GM12878 (cell line): ENCODE results near the gene FAM229A. TPM values are rescaled to one million over a fixed set of nuclear protein-coding genes. Genes with fewer than 3 reads are reported as not detected.

Source experiments
- ATF7 ChIP-seq: fragments of 450-650 bp; IDR thresholded peaks from 2 replicates; pipeline ENCODE4 v1.6.1; 2016; ENCODE audit warnings: low read depth, mild to moderate bottlenecking
- BCL11A ChIP-seq: IDR thresholded peaks from 2 replicates; pipeline ENCODE4 v1.6.1; 2011; ENCODE audit warnings: low read depth, low read length
- CEBPB ChIP-seq, 2 experiments: fragments of 150-350 bp in 1 of 2; IDR thresholded peaks; 2 replicates each; pipeline ENCODE4 v1.6.1; 2012 to 2014; ENCODE audit warnings: low read depth in 2 of 2, low read length in 2 of 2, borderline replicate concordance in 1 of 2, inconsistent platforms in 1 of 2
- EED ChIP-seq: sonication (generic); IDR thresholded peaks from 2 replicates; pipeline ENCODE4 v1.6.1; 2016; ENCODE audit warnings: antibody characterized with exemption, low read depth
- FOXM1 ChIP-seq: IDR thresholded peaks from 2 replicates; pipeline ENCODE4 v1.6.1; 2012; ENCODE audit warnings: low read depth, mild to moderate bottlenecking, inconsistent platforms, low read length, moderate library complexity
- MEF2B ChIP-seq: fragments of 450-650 bp; IDR thresholded peaks from 2 replicates; pipeline ENCODE4 v1.6.1; 2018; ENCODE audit warnings: mild to moderate bottlenecking, moderate library complexity; ENCODE audit not compliant: partially characterized antibody, poor library complexity, severe bottlenecking
- NBN ChIP-seq: fragments of 450-650 bp; IDR thresholded peaks from 2 replicates; pipeline ENCODE4 v1.6.1; 2016
- RFX5 ChIP-seq: IDR thresholded peaks from 2 replicates; pipeline ENCODE4 v1.6.1; 2011; ENCODE audit warnings: low read depth, low read length, improper control_type of control experiment
- RUNX3 ChIP-seq: IDR thresholded peaks from 2 replicates; pipeline ENCODE4 v1.6.1; 2012; ENCODE audit warnings: low read length, inconsistent platforms
- SMAD1 ChIP-seq: fragments of 450-650 bp; IDR thresholded peaks from 2 replicates; pipeline ENCODE4 v1.6.1; 2018; ENCODE audit warnings: mild to moderate bottlenecking, low read depth; ENCODE audit not compliant: partially characterized antibody
- SMC3 ChIP-seq: IDR thresholded peaks from 2 replicates; pipeline ENCODE4 v1.6.1; 2011; ENCODE audit warnings: low read length, improper control_type of control experiment, borderline replicate concordance
- SPI1 ChIP-seq: IDR thresholded peaks from 2 replicates; pipeline ENCODE4 v1.6.1; 2011; ENCODE audit warnings: low read depth, mild to moderate bottlenecking, low read length, moderate library complexity, borderline replicate concordance; ENCODE audit not compliant: insufficient read depth
- SUPT20H ChIP-seq: IDR thresholded peaks from 2 replicates; pipeline ENCODE4 v1.6.1; 2011; ENCODE audit warnings: low read depth, mild to moderate bottlenecking, low read length, moderate library complexity, borderline replicate concordance; ENCODE audit not compliant: control insufficient read depth
- ZNF207 ChIP-seq: fragments of 450-650 bp; IDR thresholded peaks from 2 replicates; pipeline ENCODE4 v1.6.1; 2014; ENCODE audit warnings: antibody characterized with exemption, mild to moderate bottlenecking, borderline replicate concordance
- ZNF217 ChIP-seq: fragments of 450-650 bp; IDR thresholded peaks from 2 replicates; pipeline ENCODE4 v1.6.1; 2017; ENCODE audit warnings: antibody characterized with exemption, mild to moderate bottlenecking
- ZNF384 ChIP-seq: IDR thresholded peaks from 2 replicates; pipeline ENCODE4 v1.6.1; 2012; ENCODE audit warnings: low read depth, mild to moderate bottlenecking, low read length, improper control_type of control experiment, borderline replicate concordance
- polyA plus RNA-seq, 11 experiments: library from polyadenylated mRNA; depleted of rRNA in 4 of 11; unstranded in 6 of 11; stranded (reverse) in 5 of 11; fragments of >200 nt; fragmentation: Nextera tagmentation in 4 of 11; fragmentation: Illumina TruSeq in 1 of 11; extraction: Ambion mirVana in 4 of 11; extraction: Trizol in 1 of 11; gene quantifications; 1 replicate in 1 of 11; 2 replicates in 10 of 11; pipeline versions ENCODE4 v1.2.1 to v1.2.3, GENCODE V29; 2011 to 2016; ENCODE audit warnings: inconsistent platforms in 2 of 11, missing spikeins in 2 of 11, low read depth in 1 of 11
- total RNA-seq, 4 experiments: library from RNA; depleted of rRNA in 3 of 4; stranded (reverse); fragments of >200 nt in 3 of 4; fragmentation: Illumina TruSeq in 1 of 4; extraction: Trizol in 1 of 4; gene quantifications; 2 replicates each; pipeline versions ENCODE4 v1.2.1 to v1.2.3, GENCODE V29; 2013 to 2021
- TF ChIP-seq, protein P1 (sequence below): fragments of 450-650 bp; IDR thresholded peaks from 2 replicates; pipeline ENCODE4 v1.6.1; 2014; ENCODE audit warnings: mild to moderate bottlenecking
- TF ChIP-seq, protein P2 (sequence below): IDR thresholded peaks from 2 replicates; pipeline ENCODE4 v1.6.1; 2012; ENCODE audit warnings: low read depth, low read length, improper control_type of control experiment
- TF ChIP-seq, protein P3 (sequence below): IDR thresholded peaks from 2 replicates; pipeline ENCODE4 v1.6.1; 2011; ENCODE audit warnings: low read depth, mild to moderate bottlenecking, low read length, moderate library complexity, borderline replicate concordance; ENCODE audit errors: extremely low read depth
- TF ChIP-seq, protein P4 (sequence below): IDR thresholded peaks from 2 replicates; pipeline ENCODE4 v1.6.1; 2011; ENCODE audit warnings: borderline replicate concordance, low read depth, mild to moderate bottlenecking, moderate library complexity, mixed read lengths, low read length; ENCODE audit not compliant: insufficient read depth; ENCODE audit errors: extremely low read length
- TF ChIP-seq, protein P5 (sequence below): fragments of 450-650 bp; IDR thresholded peaks from 2 replicates; pipeline ENCODE4 v1.6.1; 2017; ENCODE audit warnings: borderline replicate concordance
- TF ChIP-seq, protein P6 (sequence below), 3 experiments: IDR thresholded peaks in 2 of 3; conservative IDR thresholded peaks in 1 of 3; 2 replicates each; pipeline ENCODE4 v1.5.1; 2011; ENCODE audit warnings: low read depth in 3 of 3, low read length in 3 of 3, mild to moderate bottlenecking in 3 of 3, control low read depth in 2 of 3, moderate library complexity in 2 of 3, inconsistent platforms in 1 of 3, mixed read lengths in 1 of 3; ENCODE audit not compliant: control insufficient read depth in 2 of 3, insufficient read depth in 1 of 3; ENCODE audit errors: extremely low read depth in 1 of 3

Gene FAM229A
- total and polyA plus RNA-seq, 10 of the 15 experiments (the other 5 are each of a cell fraction or from before 2014, with no cell fraction given): 0.02 to 5.3 (median 1.4) TPM; not detected in 1

DNA sequence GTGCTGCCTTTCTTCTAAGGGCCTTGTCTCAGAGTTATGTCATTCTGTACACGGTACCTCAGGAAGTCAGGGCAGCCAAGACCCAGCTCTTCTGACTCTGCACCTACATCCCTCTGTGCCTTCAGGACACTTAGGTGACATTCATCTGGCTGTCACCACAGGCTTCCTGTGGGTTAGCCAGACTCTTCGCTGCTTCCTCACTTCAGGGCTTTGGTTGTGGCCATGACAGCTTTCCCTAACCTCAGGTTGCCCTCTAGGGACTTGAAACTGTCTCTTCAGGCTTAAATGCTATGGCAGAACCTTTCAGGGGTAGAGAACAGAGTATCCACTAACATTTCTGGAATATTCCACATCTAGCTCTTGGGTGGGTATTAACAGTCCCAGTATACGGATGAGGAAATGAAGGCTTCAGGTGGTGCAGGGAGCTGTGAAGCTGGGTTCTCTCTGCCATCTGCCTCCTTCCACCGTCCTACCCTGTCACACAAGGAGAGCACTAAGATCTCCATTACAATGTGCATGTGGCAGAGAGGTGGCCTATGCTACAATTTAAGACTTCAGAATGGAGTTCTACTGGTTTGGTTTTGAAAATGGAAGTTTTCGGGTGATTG, 10.0 kb upstream of the FAM229A start (continued):
- TF ChIP-seq RUNX3 (peak; percentile 78), CEBPB (IDR thresholded peaks at IDR 0.05; ENCODE audit: borderline replicate concordance in 1 of 2, low read depth in 2 of 2, low read length in 2 of 2) (no peak), EED (no peak), ZNF384 (no peak), ATF7 (no peak), SPI1 (peak; percentile 20; the same call in 1 of the 2 replicates), SMC3 (peak; percentile 47; the same call in 1 of the 2 replicates), RFX5 (no peak), ZNF207 (no peak), BCL11A (no peak), FOXM1 (no peak), MEF2B (peak; percentile 33), SUPT20H (no peak), ZNF217 (no peak), NBN (no peak), SMAD1 (no peak)
- TF ChIP-seq, protein P1, sequence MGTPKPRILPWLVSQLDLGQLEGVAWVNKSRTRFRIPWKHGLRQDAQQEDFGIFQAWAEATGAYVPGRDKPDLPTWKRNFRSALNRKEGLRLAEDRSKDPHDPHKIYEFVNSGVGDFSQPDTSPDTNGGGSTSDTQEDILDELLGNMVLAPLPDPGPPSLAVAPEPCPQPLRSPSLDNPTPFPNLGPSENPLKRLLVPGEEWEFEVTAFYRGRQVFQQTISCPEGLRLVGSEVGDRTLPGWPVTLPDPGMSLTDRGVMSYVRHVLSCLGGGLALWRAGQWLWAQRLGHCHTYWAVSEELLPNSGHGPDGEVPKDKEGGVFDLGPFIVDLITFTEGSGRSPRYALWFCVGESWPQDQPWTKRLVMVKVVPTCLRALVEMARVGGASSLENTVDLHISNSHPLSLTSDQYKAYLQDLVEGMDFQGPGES: no peak
- TF ChIP-seq, protein P2, sequence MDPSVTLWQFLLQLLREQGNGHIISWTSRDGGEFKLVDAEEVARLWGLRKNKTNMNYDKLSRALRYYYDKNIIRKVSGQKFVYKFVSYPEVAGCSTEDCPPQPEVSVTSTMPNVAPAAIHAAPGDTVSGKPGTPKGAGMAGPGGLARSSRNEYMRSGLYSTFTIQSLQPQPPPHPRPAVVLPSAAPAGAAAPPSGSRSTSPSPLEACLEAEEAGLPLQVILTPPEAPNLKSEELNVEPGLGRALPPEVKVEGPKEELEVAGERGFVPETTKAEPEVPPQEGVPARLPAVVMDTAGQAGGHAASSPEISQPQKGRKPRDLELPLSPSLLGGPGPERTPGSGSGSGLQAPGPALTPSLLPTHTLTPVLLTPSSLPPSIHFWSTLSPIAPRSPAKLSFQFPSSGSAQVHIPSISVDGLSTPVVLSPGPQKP: no peak
- TF ChIP-seq, protein P3, sequence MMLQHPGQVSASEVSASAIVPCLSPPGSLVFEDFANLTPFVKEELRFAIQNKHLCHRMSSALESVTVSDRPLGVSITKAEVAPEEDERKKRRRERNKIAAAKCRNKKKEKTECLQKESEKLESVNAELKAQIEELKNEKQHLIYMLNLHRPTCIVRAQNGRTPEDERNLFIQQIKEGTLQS: no peak
- TF ChIP-seq, protein P4, sequence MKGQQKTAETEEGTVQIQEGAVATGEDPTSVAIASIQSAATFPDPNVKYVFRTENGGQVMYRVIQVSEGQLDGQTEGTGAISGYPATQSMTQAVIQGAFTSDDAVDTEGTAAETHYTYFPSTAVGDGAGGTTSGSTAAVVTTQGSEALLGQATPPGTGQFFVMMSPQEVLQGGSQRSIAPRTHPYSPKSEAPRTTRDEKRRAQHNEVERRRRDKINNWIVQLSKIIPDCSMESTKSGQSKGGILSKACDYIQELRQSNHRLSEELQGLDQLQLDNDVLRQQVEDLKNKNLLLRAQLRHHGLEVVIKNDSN: no peak
- TF ChIP-seq, protein P5, sequence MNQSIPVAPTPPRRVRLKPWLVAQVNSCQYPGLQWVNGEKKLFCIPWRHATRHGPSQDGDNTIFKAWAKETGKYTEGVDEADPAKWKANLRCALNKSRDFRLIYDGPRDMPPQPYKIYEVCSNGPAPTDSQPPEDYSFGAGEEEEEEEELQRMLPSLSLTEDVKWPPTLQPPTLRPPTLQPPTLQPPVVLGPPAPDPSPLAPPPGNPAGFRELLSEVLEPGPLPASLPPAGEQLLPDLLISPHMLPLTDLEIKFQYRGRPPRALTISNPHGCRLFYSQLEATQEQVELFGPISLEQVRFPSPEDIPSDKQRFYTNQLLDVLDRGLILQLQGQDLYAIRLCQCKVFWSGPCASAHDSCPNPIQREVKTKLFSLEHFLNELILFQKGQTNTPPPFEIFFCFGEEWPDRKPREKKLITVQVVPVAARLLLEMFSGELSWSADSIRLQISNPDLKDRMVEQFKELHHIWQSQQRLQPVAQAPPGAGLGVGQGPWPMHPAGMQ: no peak
- TF ChIP-seq, protein P6, sequence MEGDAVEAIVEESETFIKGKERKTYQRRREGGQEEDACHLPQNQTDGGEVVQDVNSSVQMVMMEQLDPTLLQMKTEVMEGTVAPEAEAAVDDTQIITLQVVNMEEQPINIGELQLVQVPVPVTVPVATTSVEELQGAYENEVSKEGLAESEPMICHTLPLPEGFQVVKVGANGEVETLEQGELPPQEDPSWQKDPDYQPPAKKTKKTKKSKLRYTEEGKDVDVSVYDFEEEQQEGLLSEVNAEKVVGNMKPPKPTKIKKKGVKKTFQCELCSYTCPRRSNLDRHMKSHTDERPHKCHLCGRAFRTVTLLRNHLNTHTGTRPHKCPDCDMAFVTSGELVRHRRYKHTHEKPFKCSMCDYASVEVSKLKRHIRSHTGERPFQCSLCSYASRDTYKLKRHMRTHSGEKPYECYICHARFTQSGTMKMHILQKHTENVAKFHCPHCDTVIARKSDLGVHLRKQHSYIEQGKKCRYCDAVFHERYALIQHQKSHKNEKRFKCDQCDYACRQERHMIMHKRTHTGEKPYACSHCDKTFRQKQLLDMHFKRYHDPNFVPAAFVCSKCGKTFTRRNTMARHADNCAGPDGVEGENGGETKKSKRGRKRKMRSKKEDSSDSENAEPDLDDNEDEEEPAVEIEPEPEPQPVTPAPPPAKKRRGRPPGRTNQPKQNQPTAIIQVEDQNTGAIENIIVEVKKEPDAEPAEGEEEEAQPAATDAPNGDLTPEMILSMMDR (IDR thresholded peaks at IDR 0.05 in 2 of 3, conservative IDR thresholded peaks at IDR 0.05 in 1 of 3; ENCODE audit: control insufficient read depth in 2 of 3, extremely low read depth in 1 of 3, insufficient read depth in 1 of 3, low read depth in 3 of 3, low read length in 3 of 3): peak; percentile 6 to 46 (median 33); a peak in 3 of 6 replicates
